Thyroid gland (tissue), 4 donors: ENCODE results near the gene TNS2. TPM values are rescaled to one million over a fixed set of nuclear protein-coding genes. Genes with fewer than 3 reads are reported as not detected.
A peak's percentile ranks its signal among the peaks of the same experiment; 100 is the strongest.

Experiments used
- DNase-seq, 2 donors: peaks; one replicate each; pipeline ENCODE4 v3.0.0-alpha.2; 2019
- H3K27ac ChIP-seq, 3 donors: fragments of 200-600 bp; sonication (generic); 1 replicate in 2 of 3; 2 replicates in 1 of 3; pipeline ENCODE4 v1.5.1; 2016 to 2019; ENCODE audit warnings: mild to moderate bottlenecking in 1 of 3, moderate library complexity in 1 of 3
- H3K27me3 ChIP-seq: fragments of 200-600 bp; sonication (generic); one replicate; pipeline ENCODE4 v1.5.1; 2019
- H3K36me3 ChIP-seq, 2 donors: fragments of 200-600 bp; sonication (generic); one replicate each; pipeline ENCODE4 v1.5.1; 2016 to 2019
- H3K4me1 ChIP-seq, 2 donors: fragments of 200-600 bp; sonication (generic); one replicate each; pipeline ENCODE4 v1.5.1; 2017 to 2019
- H3K4me3 ChIP-seq, 3 donors: fragments of 200-600 bp; sonication (generic); replicated peaks in 1 of 3; 1 replicate in 2 of 3; 2 replicates in 1 of 3; pipeline ENCODE4 v1.5.1; 2016; ENCODE audit warnings: mild to moderate bottlenecking in 1 of 3
- H3K9me3 ChIP-seq: fragments of 200-600 bp; sonication (generic); one replicate; pipeline ENCODE4 v1.5.1; 2017
- POLR2A ChIP-seq, 2 donors: fragments of 450-650 bp; IDR thresholded peaks; one replicate each; pipeline ENCODE4 v1.6.1; 2017; ENCODE audit warnings: antibody characterized with exemption in 2 of 2, mild to moderate bottlenecking in 2 of 2, moderate library complexity in 1 of 2
- WGBS, 2 donors: methylation state at CpG; one replicate each; pipeline ENCODE4 v1.1.5; 2017; 5-methylcytosine and 5-hydroxymethylcytosine counted together
- intact Hi-C: fragments of 100-400 bp; cut with DNase I; formaldehyde crosslinking; loops from one replicate; pipeline ENCODE4 v1.15.1; 2023
- total RNA-seq, 4 donors: library from RNA; depleted of rRNA; stranded (reverse); fragments of >200 nt; gene quantifications; one replicate each; pipeline ENCODE4 v1.2.3, GENCODE V29; 2016
- TF ChIP-seq, protein P1 (sequence below), 6 experiments: fragments of 200-600 bp in 3 of 6; fragments of 450-650 bp in 3 of 6; sonication (generic) in 3 of 6; IDR thresholded peaks; one replicate each; pipeline ENCODE4 v1.5.1; 2016 to 2019; ENCODE audit warnings: antibody characterized with exemption in 6 of 6, mild to moderate bottlenecking in 2 of 6, inconsistent platforms in 1 of 6, moderate library complexity in 1 of 6

The TNS2 gene
- total RNA-seq, 4 donors from 2014 or later = 86.7 to 179 (median 114) TPM

DNA sequence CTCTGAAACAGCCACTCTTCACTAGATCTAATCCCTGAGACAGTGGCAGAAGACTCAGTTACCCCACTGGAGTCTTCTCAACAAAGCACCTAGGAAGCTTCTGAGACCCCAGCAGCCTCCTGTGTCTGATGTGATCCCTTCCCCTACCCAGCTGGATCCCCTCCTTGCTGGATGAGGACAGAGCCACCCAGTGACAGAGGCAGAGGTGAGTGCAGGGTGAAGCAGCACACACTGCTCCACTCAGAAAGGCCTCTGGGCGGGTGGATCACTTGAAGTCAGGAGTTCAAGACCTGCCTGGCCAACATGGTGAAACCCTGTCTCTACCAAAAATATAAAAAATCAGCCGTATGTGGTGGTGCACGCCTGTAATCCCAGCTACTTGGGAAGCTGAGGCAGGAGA is 26.6 kb downstream of the TNS2 start:
- no peak for DNase-seq
- no peaks in the 10 kb centered on the region for H3K9me3 ChIP-seq

DNA sequence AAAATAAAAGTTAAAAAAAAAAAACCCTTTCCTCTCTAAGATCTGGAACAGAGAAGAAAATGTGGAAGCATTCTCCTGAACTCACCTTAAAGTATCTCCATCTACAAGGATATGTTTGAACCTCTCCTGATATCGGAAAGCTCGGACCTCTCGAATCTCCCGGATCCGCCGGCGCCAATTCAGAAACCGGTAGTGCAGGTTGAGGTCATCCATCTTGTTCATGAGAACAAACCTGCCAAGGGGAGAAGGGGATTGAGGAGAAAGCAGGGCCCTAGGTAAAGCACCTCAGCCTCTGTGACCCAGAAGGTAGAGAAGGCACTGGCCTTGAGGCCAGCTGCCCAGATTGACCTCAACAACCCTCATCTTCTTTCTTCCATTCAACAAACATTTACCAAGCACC is 27.2 kb downstream of the TNS2 start:
- intact Hi-C loops = no loop called here
- TF ChIP-seq, protein P1, sequence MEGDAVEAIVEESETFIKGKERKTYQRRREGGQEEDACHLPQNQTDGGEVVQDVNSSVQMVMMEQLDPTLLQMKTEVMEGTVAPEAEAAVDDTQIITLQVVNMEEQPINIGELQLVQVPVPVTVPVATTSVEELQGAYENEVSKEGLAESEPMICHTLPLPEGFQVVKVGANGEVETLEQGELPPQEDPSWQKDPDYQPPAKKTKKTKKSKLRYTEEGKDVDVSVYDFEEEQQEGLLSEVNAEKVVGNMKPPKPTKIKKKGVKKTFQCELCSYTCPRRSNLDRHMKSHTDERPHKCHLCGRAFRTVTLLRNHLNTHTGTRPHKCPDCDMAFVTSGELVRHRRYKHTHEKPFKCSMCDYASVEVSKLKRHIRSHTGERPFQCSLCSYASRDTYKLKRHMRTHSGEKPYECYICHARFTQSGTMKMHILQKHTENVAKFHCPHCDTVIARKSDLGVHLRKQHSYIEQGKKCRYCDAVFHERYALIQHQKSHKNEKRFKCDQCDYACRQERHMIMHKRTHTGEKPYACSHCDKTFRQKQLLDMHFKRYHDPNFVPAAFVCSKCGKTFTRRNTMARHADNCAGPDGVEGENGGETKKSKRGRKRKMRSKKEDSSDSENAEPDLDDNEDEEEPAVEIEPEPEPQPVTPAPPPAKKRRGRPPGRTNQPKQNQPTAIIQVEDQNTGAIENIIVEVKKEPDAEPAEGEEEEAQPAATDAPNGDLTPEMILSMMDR (IDR thresholded peaks at IDR 0.05) = no peak
- no peak for TF ChIP-seq POLR2A (IDR thresholded peaks at IDR 0.05)
- Histone ChIP-seq H3K27me3 (no peaks in the 10 kb centered on the region), H3K36me3 (peaks cover 16% of the 10 kb centered on the region in 2 donors), H3K27ac (no peak overlapping the region), H3K4me1 (peaks cover 36 to 44% of the 10 kb centered on the region in 2 donors), H3K4me3 (no peak overlapping the region), H3K9me3 (no peaks in the 10 kb centered on the region)
- no peak for DNase-seq
- 88 to 89% methylated on average over 8 of the region's 8 CpGs for WGBS, 2 donors

More for the DNA sequence above, 26.6 kb downstream of the TNS2 start:
- intact Hi-C loops = no loop called here
- peaks cover 16% of the 10 kb centered on the region in 2 donors for H3K36me3 ChIP-seq
- 89 to 92% methylated on average over 3 of the region's 3 CpGs for WGBS, 2 donors
- peaks cover 37 to 50% of the 10 kb centered on the region in 2 donors for H3K4me1 ChIP-seq
- no peak overlapping the region for H3K4me3 ChIP-seq
- H3K27me3 ChIP-seq = no peaks in the 10 kb centered on the region
- TF ChIP-seq, protein P1 (IDR thresholded peaks at IDR 0.05) = no peak
- no peak for TF ChIP-seq POLR2A (IDR thresholded peaks at IDR 0.05)
- peak overlapping the region in 1 of 3 donors; percentile 23 for H3K27ac ChIP-seq

DNA sequence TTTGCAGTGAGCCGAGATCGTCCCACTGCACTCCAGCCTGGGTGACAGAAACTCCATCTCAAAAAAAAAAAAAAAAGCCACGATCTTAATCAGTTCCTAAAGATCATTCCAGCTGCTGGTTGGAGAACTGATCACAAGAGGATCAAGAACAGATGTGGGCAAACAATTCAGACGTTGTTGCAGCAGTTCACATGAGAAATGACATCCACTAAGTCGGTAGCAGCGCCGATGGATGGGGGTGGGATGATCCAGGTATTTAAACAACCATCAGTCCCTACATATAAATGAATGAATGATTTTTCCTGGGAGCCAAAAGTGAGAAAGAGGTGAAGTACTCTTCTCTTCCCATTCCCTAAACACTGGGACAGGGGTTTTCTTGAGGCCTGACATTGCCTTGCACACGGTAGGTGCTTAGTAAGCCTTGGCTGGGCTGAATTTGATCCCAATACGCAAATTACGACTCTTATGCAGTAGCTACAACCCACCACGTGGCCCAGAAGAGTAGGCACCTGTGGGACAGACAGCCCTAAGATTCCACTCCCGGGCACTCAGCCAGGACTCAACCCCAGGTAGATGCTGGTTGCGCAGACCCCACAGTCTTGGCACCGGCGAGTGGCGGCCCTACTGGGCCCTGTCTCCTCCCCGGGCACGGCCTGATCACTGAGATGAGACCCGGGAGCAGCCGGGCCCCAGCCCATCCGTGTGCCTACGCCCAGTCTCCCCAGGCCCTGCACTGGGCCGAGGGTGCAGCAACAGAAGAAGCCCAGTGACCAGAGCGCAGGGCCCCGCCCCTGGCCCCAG is 28.8 kb downstream of the TNS2 start:
- WGBS, 2 donors = 45 to 50% methylated on average over 9 to 11 of the region's 25 CpGs
- Histone ChIP-seq H3K27me3 (no peaks in the 10 kb centered on the region), H3K36me3 (peaks cover 16% of the 10 kb centered on the region in 2 donors), H3K27ac (peak overlapping the region; percentile 10 to 93 (median 68)), H3K4me3 (peak overlapping the region; percentile 34 to 78 (median 54)), H3K9me3 (no peaks in the 10 kb centered on the region), H3K4me1 (peaks cover 23 to 28% of the 10 kb centered on the region in 2 donors)
- DNase-seq = peak in 1 of 2 donors; percentile 67
- intact Hi-C loops = no loop called here
- no peak for TF ChIP-seq POLR2A (IDR thresholded peaks at IDR 0.05)
- TF ChIP-seq, protein P1 (IDR thresholded peaks at IDR 0.05) = no peak

DNA sequence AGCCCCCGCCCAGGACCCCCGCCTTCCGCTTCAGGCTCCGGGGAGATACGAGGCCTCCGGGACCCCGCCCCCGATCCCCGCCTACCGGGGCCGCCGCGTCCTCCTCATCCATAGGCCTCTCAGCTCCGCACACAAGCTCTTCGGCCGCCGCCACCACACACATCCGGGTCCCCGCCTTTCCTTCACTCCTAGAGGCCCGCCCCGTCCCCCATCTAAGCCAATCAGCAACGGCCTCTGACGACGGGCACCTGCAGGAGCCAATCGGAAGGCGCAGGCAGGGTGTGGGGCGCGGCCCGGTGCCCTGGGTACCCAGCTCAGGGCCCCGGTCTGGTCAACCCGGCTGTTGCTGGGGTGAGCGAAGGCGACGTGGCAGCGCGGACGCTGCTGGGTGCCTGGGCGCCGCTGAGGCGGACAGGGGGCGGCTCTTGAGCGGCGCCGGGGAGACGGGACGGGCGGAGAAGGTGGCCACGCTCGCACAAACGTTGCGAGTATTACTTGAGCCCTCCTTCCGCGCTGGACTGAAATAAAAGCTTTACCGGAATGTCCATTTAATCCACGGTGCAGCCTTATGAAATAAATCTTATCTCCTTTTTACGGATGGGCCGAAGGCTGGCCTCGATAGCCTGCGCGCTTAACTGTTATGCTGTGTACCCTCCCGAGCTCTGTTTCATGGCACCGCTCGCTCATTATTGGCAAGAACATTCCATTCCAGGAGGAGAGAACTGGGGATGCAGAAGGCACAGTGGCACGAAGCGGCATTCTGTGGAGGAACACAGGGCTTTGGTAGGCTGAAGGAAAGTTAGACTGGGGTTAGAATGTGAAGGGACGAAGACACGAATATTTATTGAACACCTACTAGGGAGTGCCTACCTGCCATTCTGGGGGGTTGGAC is 29.6 kb downstream of the TNS2 start, which contains the start of gene SPRYD3:
SPRYD3 (minus strand) TSS at position 165 of the 892 bp plus-strand sequence; CDS start at position 108, 57 bp downstream.
- peaks cover 20 to 23% of the 10 kb centered on the region in 2 donors for H3K4me1 ChIP-seq
- peak within 1 kb of the TSS; percentile 90 to 93 (median 91) for H3K27ac ChIP-seq
- H3K9me3 ChIP-seq = no peaks in the 10 kb centered on the region
- WGBS, 2 donors = 3 to 4% methylated on average over 19 to 37 of the region's 67 CpGs
- intact Hi-C loops = no loop called here
- TF ChIP-seq POLR2A (IDR thresholded peaks at IDR 0.05) = peak; percentile 38 to 92
- TF ChIP-seq, protein P1 (IDR thresholded peaks at IDR 0.05) = no peak
- DNase-seq = peak; percentile 98
- H3K27me3 ChIP-seq = no peaks in the 10 kb centered on the region
- H3K4me3 ChIP-seq = peak within 1 kb of the TSS; percentile 34 to 78 (median 54)
- H3K36me3 ChIP-seq = peaks cover 14 to 16% of the 10 kb centered on the region in 2 donors
